Liver (tissue), 9 donors: ENCODE results near the gene NEK8. TPM values are rescaled to one million over a fixed set of nuclear protein-coding genes. Genes with fewer than 3 reads are reported as not detected.

Source experiments
- DNase-seq: peaks from one replicate; pipeline ENCODE4 v3.0.0-alpha.2; 2017; ENCODE audit warnings: low spot score
- H3K27ac ChIP-seq, 2 donors: one replicate each; pipeline ENCODE4 v1.7.0; 2013; ENCODE audit warnings: inconsistent platforms in 2 of 2, low read length in 2 of 2, control low read depth in 1 of 2, low read depth in 1 of 2, mild to moderate bottlenecking in 1 of 2
- H3K27me3 ChIP-seq, 4 donors: one replicate each; pipeline versions ENCODE4 v1.6.1 to v1.7.0; 2013; ENCODE audit warnings: low read length in 3 of 4, inconsistent platforms in 1 of 4, mild to moderate bottlenecking in 1 of 4, moderate library complexity in 1 of 4; ENCODE audit not compliant: control insufficient read depth in 4 of 4, insufficient read depth in 4 of 4
- H3K36me3 ChIP-seq, 4 donors: one replicate each; pipeline versions ENCODE4 v1.6.1 to v1.7.0; 2013; ENCODE audit warnings: low read length in 3 of 4, mild to moderate bottlenecking in 3 of 4, low read depth in 1 of 4, moderate library complexity in 1 of 4; ENCODE audit not compliant: control insufficient read depth in 4 of 4, insufficient read depth in 3 of 4
- H3K4me1 ChIP-seq, 4 donors: one replicate each; pipeline versions ENCODE4 v1.6.1 to v1.7.0; 2013; ENCODE audit warnings: low read length in 3 of 4, mild to moderate bottlenecking in 3 of 4, moderate library complexity in 1 of 4; ENCODE audit not compliant: control insufficient read depth in 4 of 4, insufficient read depth in 4 of 4
- H3K4me3 ChIP-seq, 3 donors: one replicate each; pipeline versions ENCODE4 v1.6.1 to v1.7.0; 2013; ENCODE audit warnings: low read length in 3 of 3, control low read depth in 1 of 3, low read depth in 1 of 3, mild to moderate bottlenecking in 1 of 3
- H3K9ac ChIP-seq, 2 donors: one replicate each; pipeline ENCODE4 v1.7.0; 2013; ENCODE audit warnings: low read length in 2 of 2, mild to moderate bottlenecking in 2 of 2, moderate library complexity in 2 of 2, control low read depth in 1 of 2, low read depth in 1 of 2
- H3K9me3 ChIP-seq, 4 donors: one replicate each; pipeline versions ENCODE4 v1.6.1 to v1.7.0; 2013; ENCODE audit warnings: low read length in 3 of 4; ENCODE audit not compliant: control insufficient read depth in 4 of 4
- EGR1 ChIP-seq, 2 donors: IDR thresholded peaks; 2 replicates each; pipeline ENCODE4 v1.6.1; 2016 to 2018; ENCODE audit warnings: antibody characterized with exemption in 2 of 2, low read depth in 2 of 2
- FOXA1 ChIP-seq: IDR thresholded peaks from 2 replicates; pipeline ENCODE4 v1.6.1; 2016; ENCODE audit warnings: antibody characterized with exemption
- FOXA2 ChIP-seq: IDR thresholded peaks from 2 replicates; pipeline ENCODE4 v1.6.1; 2016; ENCODE audit warnings: antibody characterized with exemption
- HNF4G ChIP-seq: IDR thresholded peaks from 2 replicates; pipeline ENCODE4 v1.6.1; 2016; ENCODE audit warnings: antibody characterized with exemption
- NR2F2 ChIP-seq: IDR thresholded peaks from 2 replicates; pipeline ENCODE4 v1.6.1; 2016; ENCODE audit warnings: antibody characterized with exemption
- RAD21 ChIP-seq, 2 donors: IDR thresholded peaks; 2 replicates each; pipeline ENCODE4 v1.6.1; 2016; ENCODE audit warnings: antibody characterized with exemption in 2 of 2, mild to moderate bottlenecking in 2 of 2
- RXRA ChIP-seq, 2 donors: IDR thresholded peaks; 2 replicates each; pipeline ENCODE4 v1.6.1; 2017 to 2018; ENCODE audit warnings: antibody characterized with exemption in 2 of 2, mild to moderate bottlenecking in 1 of 2
- SP1 ChIP-seq: IDR thresholded peaks from 2 replicates; pipeline ENCODE4 v1.6.1; 2018; ENCODE audit warnings: antibody characterized with exemption, mild to moderate bottlenecking
- YY1 ChIP-seq: IDR thresholded peaks from 2 replicates; pipeline ENCODE4 v1.6.1; 2016; ENCODE audit warnings: antibody characterized with exemption, mild to moderate bottlenecking
- WGBS: extraction: QIAGEN DNeasy Blood & Tissue Kit; methylation state at CpG from one replicate; pipeline ENCODE4 v1.1.7; 2013; 5-methylcytosine and 5-hydroxymethylcytosine counted together
- polyA plus RNA-seq, 2 donors: library from polyadenylated mRNA; stranded (reverse) in 1 of 2; unstranded in 1 of 2; fragments of 200-250 nt in 1 of 2; fragments of >200 nt in 1 of 2; fragmentation: Nextera tagmentation in 1 of 2; extraction: Ambion mirVana in 1 of 2; gene quantifications; one replicate each; pipeline versions ENCODE4 v1.2.1 to v1.2.3, GENCODE V29; 2013 to 2015
- total RNA-seq, 2 donors: library from RNA; depleted of rRNA; stranded (reverse); fragments of >200 nt; gene quantifications; one replicate each; pipeline ENCODE4 v1.2.3, GENCODE V29; 2014
- TF ChIP-seq, protein P1 (sequence below): fragments of 150-350 bp; IDR thresholded peaks from 2 replicates; pipeline ENCODE4 v1.5.1; 2017; ENCODE audit warnings: improper control_type of control experiment, low read depth, low read length; ENCODE audit not compliant: missing input control
- TF ChIP-seq, protein P2 (sequence below): IDR thresholded peaks from 2 replicates; pipeline ENCODE4 v1.6.1; 2016; ENCODE audit warnings: antibody characterized with exemption
- TF ChIP-seq, protein P3 (sequence below): IDR thresholded peaks from 2 replicates; pipeline ENCODE4 v1.6.1; 2016; ENCODE audit warnings: antibody characterized with exemption
- TF ChIP-seq, protein P4 (sequence below): IDR thresholded peaks from 2 replicates; pipeline ENCODE4 v1.6.1; 2016; ENCODE audit warnings: antibody characterized with exemption, mild to moderate bottlenecking
- donor health status: healthy.
- donor health status: healthy.
- donor health status: healthy.
- donor health status: healthy.
- donor health status: healthy.

NEK8 gene
- total and polyA plus RNA-seq, 4 donors: 1.7 to 7.8 (median 4.5) TPM

DNA sequence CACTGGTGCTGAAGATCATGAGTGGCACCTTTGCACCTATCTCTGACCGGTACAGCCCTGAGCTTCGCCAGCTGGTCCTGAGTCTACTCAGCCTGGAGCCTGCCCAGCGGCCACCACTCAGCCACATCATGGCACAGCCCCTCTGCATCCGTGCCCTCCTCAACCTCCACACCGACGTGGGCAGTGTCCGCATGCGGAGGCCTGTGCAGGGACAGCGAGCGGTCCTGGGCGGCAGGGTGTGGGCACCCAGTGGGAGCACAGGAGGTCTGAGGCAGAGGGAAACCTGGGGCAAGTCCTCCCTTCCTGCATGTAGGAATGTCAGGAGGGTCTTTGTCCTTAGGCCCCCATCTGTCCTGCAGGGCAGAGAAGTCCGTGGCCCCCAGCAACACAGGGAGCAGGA, 8.7 kb downstream of the NEK8 start:
- Histone ChIP-seq H3K36me3 (no peaks in the 10 kb centered on the region), H3K27ac (no peak overlapping the region), H3K9me3 (no peaks in the 10 kb centered on the region), H3K9ac (no peak overlapping the region), H3K4me1 (no peaks in the 10 kb centered on the region), H3K27me3 (no peaks in the 10 kb centered on the region), H3K4me3 (no peak overlapping the region)
- TF ChIP-seq YY1 (no peak), HNF4G (no peak), SP1 (no peak), RXRA (IDR thresholded peaks at IDR 0.05) (no peak), FOXA1 (no peak), EGR1 (IDR thresholded peaks at IDR 0.05; ENCODE audit: low read depth in 2 of 2) (no peak)
- TF ChIP-seq, protein P1, sequence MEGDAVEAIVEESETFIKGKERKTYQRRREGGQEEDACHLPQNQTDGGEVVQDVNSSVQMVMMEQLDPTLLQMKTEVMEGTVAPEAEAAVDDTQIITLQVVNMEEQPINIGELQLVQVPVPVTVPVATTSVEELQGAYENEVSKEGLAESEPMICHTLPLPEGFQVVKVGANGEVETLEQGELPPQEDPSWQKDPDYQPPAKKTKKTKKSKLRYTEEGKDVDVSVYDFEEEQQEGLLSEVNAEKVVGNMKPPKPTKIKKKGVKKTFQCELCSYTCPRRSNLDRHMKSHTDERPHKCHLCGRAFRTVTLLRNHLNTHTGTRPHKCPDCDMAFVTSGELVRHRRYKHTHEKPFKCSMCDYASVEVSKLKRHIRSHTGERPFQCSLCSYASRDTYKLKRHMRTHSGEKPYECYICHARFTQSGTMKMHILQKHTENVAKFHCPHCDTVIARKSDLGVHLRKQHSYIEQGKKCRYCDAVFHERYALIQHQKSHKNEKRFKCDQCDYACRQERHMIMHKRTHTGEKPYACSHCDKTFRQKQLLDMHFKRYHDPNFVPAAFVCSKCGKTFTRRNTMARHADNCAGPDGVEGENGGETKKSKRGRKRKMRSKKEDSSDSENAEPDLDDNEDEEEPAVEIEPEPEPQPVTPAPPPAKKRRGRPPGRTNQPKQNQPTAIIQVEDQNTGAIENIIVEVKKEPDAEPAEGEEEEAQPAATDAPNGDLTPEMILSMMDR: no peak
- TF ChIP-seq, protein P2, sequence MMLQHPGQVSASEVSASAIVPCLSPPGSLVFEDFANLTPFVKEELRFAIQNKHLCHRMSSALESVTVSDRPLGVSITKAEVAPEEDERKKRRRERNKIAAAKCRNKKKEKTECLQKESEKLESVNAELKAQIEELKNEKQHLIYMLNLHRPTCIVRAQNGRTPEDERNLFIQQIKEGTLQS: no peak
- TF ChIP-seq, protein P3, sequence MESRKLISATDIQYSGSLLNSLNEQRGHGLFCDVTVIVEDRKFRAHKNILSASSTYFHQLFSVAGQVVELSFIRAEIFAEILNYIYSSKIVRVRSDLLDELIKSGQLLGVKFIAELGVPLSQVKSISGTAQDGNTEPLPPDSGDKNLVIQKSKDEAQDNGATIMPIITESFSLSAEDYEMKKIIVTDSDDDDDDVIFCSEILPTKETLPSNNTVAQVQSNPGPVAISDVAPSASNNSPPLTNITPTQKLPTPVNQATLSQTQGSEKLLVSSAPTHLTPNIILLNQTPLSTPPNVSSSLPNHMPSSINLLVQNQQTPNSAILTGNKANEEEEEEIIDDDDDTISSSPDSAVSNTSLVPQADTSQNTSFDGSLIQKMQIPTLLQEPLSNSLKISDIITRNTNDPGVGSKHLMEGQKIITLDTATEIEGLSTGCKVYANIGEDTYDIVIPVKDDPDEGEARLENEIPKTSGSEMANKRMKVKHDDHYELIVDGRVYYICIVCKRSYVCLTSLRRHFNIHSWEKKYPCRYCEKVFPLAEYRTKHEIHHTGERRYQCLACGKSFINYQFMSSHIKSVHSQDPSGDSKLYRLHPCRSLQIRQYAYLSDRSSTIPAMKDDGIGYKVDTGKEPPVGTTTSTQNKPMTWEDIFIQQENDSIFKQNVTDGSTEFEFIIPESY: no peak
- TF ChIP-seq, protein P4, sequence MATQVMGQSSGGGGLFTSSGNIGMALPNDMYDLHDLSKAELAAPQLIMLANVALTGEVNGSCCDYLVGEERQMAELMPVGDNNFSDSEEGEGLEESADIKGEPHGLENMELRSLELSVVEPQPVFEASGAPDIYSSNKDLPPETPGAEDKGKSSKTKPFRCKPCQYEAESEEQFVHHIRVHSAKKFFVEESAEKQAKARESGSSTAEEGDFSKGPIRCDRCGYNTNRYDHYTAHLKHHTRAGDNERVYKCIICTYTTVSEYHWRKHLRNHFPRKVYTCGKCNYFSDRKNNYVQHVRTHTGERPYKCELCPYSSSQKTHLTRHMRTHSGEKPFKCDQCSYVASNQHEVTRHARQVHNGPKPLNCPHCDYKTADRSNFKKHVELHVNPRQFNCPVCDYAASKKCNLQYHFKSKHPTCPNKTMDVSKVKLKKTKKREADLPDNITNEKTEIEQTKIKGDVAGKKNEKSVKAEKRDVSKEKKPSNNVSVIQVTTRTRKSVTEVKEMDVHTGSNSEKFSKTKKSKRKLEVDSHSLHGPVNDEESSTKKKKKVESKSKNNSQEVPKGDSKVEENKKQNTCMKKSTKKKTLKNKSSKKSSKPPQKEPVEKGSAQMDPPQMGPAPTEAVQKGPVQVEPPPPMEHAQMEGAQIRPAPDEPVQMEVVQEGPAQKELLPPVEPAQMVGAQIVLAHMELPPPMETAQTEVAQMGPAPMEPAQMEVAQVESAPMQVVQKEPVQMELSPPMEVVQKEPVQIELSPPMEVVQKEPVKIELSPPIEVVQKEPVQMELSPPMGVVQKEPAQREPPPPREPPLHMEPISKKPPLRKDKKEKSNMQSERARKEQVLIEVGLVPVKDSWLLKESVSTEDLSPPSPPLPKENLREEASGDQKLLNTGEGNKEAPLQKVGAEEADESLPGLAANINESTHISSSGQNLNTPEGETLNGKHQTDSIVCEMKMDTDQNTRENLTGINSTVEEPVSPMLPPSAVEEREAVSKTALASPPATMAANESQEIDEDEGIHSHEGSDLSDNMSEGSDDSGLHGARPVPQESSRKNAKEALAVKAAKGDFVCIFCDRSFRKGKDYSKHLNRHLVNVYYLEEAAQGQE: no peak
- WGBS: 96% methylated on average over 12 of the region's 12 CpGs
- no peak for DNase-seq

DNA sequence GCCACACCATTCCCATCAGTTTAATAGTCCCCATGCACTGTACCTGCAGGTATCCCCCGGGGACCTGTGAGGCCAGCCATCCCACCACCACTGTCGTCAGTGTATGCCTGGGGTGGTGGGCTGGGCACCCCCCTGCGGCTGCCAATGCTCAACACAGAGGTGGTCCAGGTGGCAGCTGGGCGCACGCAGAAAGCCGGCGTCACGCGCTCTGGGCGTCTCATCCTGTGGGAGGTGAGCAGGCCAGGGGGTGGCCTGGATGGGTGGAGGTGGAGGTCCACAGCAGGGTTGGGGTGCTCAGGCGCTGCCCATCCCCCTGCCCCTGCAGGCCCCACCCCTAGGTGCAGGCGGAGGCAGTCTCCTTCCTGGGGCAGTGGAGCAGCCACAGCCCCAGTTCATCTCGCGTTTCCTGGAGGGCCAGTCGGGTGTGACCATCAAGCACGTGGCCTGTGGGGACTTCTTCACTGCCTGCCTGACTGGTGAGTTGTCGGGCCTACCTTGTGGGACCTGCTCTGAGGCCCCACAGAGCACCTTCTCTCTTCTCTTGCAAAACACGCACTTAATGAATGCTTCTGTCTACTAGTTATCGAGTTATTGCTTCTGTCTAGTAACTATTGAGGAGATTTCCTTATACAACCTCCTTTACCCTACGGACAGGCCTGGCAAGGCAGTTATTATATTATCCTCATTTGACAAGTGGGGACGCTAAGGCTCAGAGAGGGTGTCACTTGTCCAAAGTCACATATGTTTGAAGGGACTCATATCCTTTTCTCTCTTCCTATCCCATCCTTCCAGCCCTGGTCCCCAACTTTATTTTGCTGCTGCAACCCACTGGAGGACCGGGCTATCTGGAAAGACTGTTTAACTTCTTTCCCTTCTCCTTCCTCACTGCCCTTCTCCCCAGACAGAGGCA, 9.4 kb downstream of the NEK8 start:
- Histone ChIP-seq H3K4me3 (no peak overlapping the region), H3K9me3 (no peaks in the 10 kb centered on the region), H3K9ac (no peak overlapping the region), H3K4me1 (peaks cover under 1 to 2% (median 1%) of the 10 kb centered on the region in 4 donors), H3K36me3 (no peaks in the 10 kb centered on the region), H3K27me3 (no peaks in the 10 kb centered on the region), H3K27ac (no peak overlapping the region)
- 90% methylated on average over 22 of the region's 22 CpGs for WGBS
- DNase-seq: no peak
- TF ChIP-seq FOXA1: no peak
- TF ChIP-seq RAD21 (IDR thresholded peaks at IDR 0.05): no peak
- no peak for TF ChIP-seq SP1
- TF ChIP-seq RXRA (IDR thresholded peaks at IDR 0.05): no peak
- TF ChIP-seq, protein P1: no peak
- TF ChIP-seq, protein P4: no peak
- TF ChIP-seq HNF4G: no peak
- no peak for TF ChIP-seq FOXA2
- TF ChIP-seq, protein P3: no peak
- TF ChIP-seq NR2F2: no peak
